Kidney (tissue), 14 donors: ENCODE results near the gene TMEM240. TPM values are rescaled to one million over a fixed set of nuclear protein-coding genes. Genes with fewer than 3 reads are reported as not detected.

Experiments
- DNase-seq, 5 donors: peaks; one replicate each; pipeline ENCODE4 v3.0.0-alpha.2; 2013 to 2020
- FAIRE-seq: peaks from 2 replicates; lab custom pipeline; 2012; peaks lifted over from hg19 to GRCh38; lab: Jason Lieb, UNC
- H3K27ac ChIP-seq, 2 donors: one replicate each; pipeline ENCODE4 v1.7.0; 2013; ENCODE audit warnings: low read depth in 2 of 2, low read length in 2 of 2, inconsistent platforms in 1 of 2
- H3K27me3 ChIP-seq: one replicate; pipeline ENCODE4 v1.7.1; 2013; ENCODE audit warnings: low read length, inconsistent platforms; ENCODE audit not compliant: control insufficient read depth, insufficient read depth
- H3K36me3 ChIP-seq, 3 donors: one replicate each; pipeline versions ENCODE4 v1.7.0 to v1.7.1; 2013; ENCODE audit warnings: low read length in 3 of 3, control low read depth in 1 of 3, inconsistent platforms in 1 of 3; ENCODE audit not compliant: insufficient read depth in 3 of 3, control insufficient read depth in 2 of 3
- H3K4me1 ChIP-seq, 3 donors: one replicate each; pipeline versions ENCODE4 v1.7.0 to v1.7.1; 2013; ENCODE audit warnings: low read length in 3 of 3, inconsistent platforms in 1 of 3, low read depth in 1 of 3; ENCODE audit not compliant: control insufficient read depth in 2 of 3, insufficient read depth in 2 of 3
- H3K4me3 ChIP-seq, 3 donors: one replicate each; pipeline versions ENCODE4 v1.7.0 to v1.8.1; 2013; ENCODE audit warnings: low read length in 3 of 3, control low read depth in 1 of 3, inconsistent platforms in 1 of 3
- H3K9ac ChIP-seq, 3 donors: one replicate each; pipeline versions ENCODE4 v1.7.0 to v1.7.1; 2013; ENCODE audit warnings: low read length in 3 of 3, control low read depth in 1 of 3, inconsistent platforms in 1 of 3
- H3K9me3 ChIP-seq, 3 donors: one replicate each; pipeline versions ENCODE4 v1.7.0 to v1.7.1; 2013; ENCODE audit warnings: low read length in 3 of 3, control low read depth in 1 of 3, inconsistent platforms in 1 of 3; ENCODE audit not compliant: control insufficient read depth in 2 of 3, insufficient read depth in 1 of 3
- CTCF ChIP-seq: IDR thresholded peaks from 3 replicates; pipeline ENCODE4 v1.5.1; 2012; ENCODE audit warnings: mild to moderate bottlenecking, moderate library complexity, borderline replicate concordance; ENCODE audit not compliant: insufficient read depth; ENCODE audit errors: extremely low read depth
- intact Hi-C: fragments of 100-400 bp; cut with DNase I; formaldehyde crosslinking; loops from one replicate; pipeline ENCODE4 v1.11.1; 2022
- polyA plus RNA-seq: library from polyadenylated mRNA; stranded (reverse); fragments of 350-450 nt; fragmentation: Illumina TruSeq; extraction: RNeasy Lipid Tissue Mini Kit (QIAGEN cat#74804); gene quantifications from one replicate; pipeline ENCODE4 v1.2.3, GENCODE V29; 2014; ENCODE audit warnings: low read depth, low replicate concordance; ENCODE audit not compliant: insufficient read depth
- total RNA-seq: library from RNA; stranded (reverse); fragmentation: NEBNext Ultra II Directional; extraction: Animal tissue kit (Norgen Biotek cat#: 25700); gene quantifications from one replicate; pipeline ENCODE4 v1.2.1, GENCODE V29; 2021
- donor health status: control.
- donor health status: control.
- donor health status: control.
- donor health status: control.
- donor health status: control.
- donor health status: DM: yes; HTN: yes; CAD: no.
- donor health status: Normal renal cell carcinoma (clear cell type).

Gene TMEM240
- total and polyA plus RNA-seq, 2 donors from 2014 or later: 1.7 to 1.9 TPM

DNA sequence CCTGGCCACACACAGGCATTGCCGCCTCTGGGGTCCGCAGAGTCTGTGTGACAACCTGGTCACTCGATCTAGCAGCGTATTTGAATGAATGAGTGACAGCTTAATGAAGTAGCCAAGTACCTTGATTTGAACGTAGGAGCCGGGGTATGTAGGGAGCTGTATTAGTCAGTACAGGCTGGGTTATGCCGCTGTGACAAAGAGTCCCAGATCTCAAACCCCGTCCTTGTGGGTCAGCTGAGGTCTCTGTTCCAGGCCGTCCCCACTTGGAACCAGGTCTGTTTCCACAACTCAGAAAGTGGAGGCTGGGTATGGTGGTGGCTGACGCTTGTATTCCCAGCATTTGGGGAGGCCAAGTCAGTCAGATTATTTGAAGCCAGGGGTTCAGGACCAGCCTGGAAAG is 48.8 kb downstream of the TMEM240 start:
- DNase-seq (no peak), FAIRE-seq (no peak)
- H3K27ac ChIP-seq: no peak overlapping the region
- intact Hi-C loops: no loop called here
- H3K4me3 ChIP-seq: no peak overlapping the region
- H3K4me1 ChIP-seq: no peaks in the 10 kb centered on the region
- H3K27me3 ChIP-seq: no peaks in the 10 kb centered on the region
- peaks cover 0 to 14% (median 4%) of the 10 kb centered on the region in 3 donors for H3K36me3 ChIP-seq
- TF ChIP-seq CTCF: no peak
- H3K9me3 ChIP-seq: no peaks in the 10 kb centered on the region
- no peak overlapping the region for H3K9ac ChIP-seq

DNA sequence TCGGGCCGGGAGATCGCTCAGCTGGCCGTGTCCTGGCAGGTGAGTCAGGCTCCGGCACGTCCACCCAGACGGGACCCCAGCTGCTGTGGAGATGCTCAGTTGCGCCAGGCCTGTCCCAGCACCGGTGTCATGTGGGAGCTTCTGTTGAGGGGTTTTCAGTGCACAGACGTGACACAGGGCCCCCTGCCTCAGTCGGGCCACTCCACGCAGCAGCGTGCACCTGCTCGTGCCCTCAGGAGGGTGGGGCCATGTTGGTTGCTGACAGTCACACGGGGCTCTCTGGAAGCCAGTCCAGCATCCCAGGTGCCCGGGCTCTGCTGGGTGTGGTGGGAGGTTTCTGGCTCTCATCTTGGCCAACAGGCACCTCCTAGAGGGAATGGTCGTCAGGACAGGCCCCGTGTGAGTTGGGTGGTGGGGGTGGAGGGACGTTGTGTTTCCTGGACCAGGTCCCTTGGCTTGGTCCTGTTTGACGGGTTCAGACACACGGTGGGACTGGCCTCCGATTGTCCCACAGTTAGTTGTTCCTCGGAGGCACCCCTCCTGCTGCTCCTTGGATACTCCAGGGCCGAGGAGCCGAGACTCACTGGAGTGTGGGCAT is 49.7 kb downstream of the TMEM240 start:
- FAIRE-seq (no peak), DNase-seq (peak in 1 of 5 donors; percentile 57)
- H3K27ac ChIP-seq: no peak overlapping the region
- H3K4me3 ChIP-seq: no peak overlapping the region
- H3K36me3 ChIP-seq: peaks cover 0 to 14% (median 4%) of the 10 kb centered on the region in 3 donors
- H3K9ac ChIP-seq: no peak overlapping the region
- H3K27me3 ChIP-seq: no peaks in the 10 kb centered on the region
- no peaks in the 10 kb centered on the region for H3K4me1 ChIP-seq
- no peak for TF ChIP-seq CTCF
- H3K9me3 ChIP-seq: no peaks in the 10 kb centered on the region
- intact Hi-C loops: no loop called here

DNA sequence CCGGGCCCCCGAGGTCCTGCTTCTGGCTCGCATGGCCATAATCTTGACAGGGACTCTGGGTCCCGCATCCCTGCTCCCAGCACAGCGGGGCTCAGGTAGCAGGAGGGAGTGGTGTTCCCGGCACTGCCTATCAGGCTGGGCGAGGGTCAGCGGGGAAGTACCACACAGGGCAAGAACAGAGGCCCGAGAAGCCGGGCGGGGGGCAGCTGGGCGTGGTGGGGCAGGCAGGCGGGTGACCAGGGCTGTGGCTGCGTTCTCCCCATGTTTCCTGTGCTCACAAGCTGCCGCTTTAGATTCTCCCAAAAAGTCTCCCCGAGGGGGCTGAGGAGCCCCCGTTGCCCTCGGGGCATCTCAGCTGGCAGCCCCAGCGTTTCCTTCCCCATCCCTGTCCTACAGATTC is 50.6 kb downstream of the TMEM240 start:
- H3K9ac ChIP-seq: no peak overlapping the region
- H3K4me3 ChIP-seq: no peak overlapping the region
- H3K36me3 ChIP-seq: peaks cover 0 to 14% (median 4%) of the 10 kb centered on the region in 3 donors
- H3K27ac ChIP-seq: no peak overlapping the region
- H3K27me3 ChIP-seq: no peaks in the 10 kb centered on the region
- no peaks in the 10 kb centered on the region for H3K9me3 ChIP-seq
- no peaks in the 10 kb centered on the region for H3K4me1 ChIP-seq
- FAIRE-seq (no peak), DNase-seq (peak in 1 of 5 donors; percentile 64)
- no peak for TF ChIP-seq CTCF
- intact Hi-C loops: no loop called here

GRCh38 chr1:1489231-1489630 is 51.2 kb downstream of the TMEM240 start:
- Histone ChIP-seq H3K27ac (no peak overlapping the region), H3K27me3 (no peaks in the 10 kb centered on the region), H3K9me3 (no peaks in the 10 kb centered on the region), H3K9ac (no peak overlapping the region), H3K4me3 (no peak overlapping the region), H3K36me3 (peaks cover 0 to 14% (median 4%) of the 10 kb centered on the region in 3 donors), H3K4me1 (no peaks in the 10 kb centered on the region)
- FAIRE-seq: no peak
- DNase-seq: peak in 1 of 5 donors; percentile 49
- TF ChIP-seq CTCF: no peak
- intact Hi-C loops: no loop called here
